T-helper 9 cell (primary cell): Measurements from ENCODE around the gene COA5.

Experiments used
- DNase-seq: peaks from one replicate; pipeline ENCODE4 v3.0.0-alpha.2; 2020
- total RNA-seq, 2 donors: gene quantifications; one replicate each; lab custom pipeline; 2026; lab: John Stamatoyannopoulos, UW

The COA5 gene
- 12.5 to 33.2 reads per million in 2 donors for total RNA-seq

DNA sequence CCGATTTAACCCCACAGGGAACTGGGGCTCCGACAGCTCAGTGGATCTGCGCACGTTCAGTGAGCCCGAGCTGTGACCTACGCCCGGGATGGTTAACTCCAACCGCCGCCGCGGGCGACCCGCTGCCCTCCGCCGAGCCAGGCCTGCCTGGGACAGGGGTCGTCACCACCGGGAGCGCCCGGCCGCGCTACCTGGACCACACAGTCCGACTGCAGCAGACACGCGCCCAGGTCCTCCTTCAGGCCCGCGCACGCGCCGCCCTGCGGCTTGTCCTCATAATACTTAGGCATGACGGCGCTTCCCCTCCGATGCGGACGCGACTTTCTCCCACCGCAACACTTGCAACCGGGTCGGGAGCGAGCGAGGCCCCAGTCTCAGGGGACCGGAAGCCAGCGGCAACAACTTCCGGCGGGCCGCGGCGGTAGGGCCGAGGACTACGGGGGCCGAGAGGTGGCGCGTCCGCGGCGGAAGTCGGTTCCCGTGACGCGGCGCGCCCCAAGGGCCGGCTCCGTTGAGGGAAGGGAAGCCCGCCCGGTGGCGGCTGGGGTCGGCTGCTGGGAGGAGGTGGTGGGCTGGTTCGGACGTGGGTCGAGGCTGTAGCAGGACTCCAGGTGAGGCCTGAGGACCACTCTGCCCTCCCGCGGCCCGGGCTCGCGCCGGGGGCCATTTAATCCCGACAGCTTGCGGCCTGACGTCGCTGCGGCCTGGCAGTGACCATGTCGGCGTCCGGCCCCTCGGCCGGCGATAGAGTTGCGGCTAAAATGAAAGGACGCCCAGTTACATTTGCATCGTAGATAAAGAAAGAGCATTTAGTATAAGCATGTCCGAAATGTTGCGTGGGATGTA, at the start of gene COA5, which contains the start of gene UNC50:
Gene COA5, minus strand, starts transcription at position 397 of the 846 bp plus-strand sequence. Its CDS starts 107 bp downstream, at position 290.
Gene UNC50, plus strand, starts transcription at position 474 of the 846 bp plus-strand sequence. CDS start 1,171 bp downstream, outside the sequence.
- peak; percentile 84 for DNase-seq

GRCh38 chr2:98656800-98657199, 48.5 kb upstream of the COA5 start:
- no peak for DNase-seq

- no peak for DNase-seq
Measured at GRCh38 chr2:98654699-98655495, 46.6 kb upstream of the COA5 start.

GRCh38 chr2:98650998-98651397, 42.7 kb upstream of the COA5 start:
- DNase-seq = no peak

DNA sequence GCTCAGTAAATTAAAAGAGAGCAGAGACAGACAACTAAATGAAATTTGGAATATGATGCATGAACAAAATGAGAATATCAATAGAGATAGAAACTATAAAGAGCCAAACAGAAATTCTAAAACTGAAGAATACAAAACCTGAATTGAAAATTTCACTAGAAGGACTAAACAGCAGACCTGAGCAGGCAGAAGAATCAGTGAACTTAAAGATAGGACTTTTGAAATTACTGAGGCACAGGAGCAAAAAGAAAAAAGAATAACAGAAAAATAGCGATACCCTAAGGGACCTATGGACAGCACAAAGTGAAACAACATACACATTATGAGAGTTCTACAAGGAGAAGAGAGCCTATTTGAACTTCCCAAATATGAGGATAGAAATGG, 41.7 kb upstream of the COA5 start:
- DNase-seq = no peak

DNA sequence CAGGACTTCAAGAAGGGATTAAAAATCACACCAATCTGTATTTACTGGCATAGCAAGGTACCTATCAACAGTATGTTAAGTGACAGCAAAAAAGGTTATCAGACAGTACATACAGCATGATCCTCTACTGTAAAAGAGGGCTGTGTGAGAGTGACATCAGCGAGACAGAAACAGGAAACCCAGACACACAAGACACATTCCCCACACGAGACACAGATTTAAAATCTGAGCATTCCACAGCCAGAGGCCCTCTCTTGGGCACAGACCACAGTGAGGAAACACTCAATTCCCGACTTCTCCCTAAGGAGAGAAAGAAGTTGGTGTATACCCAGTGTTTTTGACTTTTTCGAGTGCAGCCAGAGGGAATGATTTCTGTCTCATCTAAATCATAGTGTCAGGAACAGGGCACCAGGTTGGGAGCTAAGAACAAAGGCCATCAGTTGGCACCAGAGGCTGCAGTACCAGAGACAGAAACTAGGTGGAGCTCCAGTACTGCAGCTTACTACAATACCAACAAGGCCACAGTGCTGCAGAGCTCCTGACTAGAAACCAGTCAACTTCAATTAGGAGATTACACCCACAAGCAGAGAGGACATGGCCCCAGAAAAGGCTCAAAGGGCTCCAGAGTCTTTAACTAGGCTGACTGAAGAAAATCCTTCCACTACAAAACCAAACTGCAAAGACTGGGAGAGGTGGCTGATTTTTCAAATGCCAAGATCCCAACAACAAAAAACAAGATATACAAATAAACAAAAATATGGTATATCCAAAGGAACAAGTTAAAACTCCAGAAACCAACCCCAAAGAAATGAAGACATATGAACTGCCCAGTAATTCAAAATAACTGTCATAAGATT, 41.1 kb upstream of the COA5 start:
- DNase-seq = peak; percentile 74

DNA sequence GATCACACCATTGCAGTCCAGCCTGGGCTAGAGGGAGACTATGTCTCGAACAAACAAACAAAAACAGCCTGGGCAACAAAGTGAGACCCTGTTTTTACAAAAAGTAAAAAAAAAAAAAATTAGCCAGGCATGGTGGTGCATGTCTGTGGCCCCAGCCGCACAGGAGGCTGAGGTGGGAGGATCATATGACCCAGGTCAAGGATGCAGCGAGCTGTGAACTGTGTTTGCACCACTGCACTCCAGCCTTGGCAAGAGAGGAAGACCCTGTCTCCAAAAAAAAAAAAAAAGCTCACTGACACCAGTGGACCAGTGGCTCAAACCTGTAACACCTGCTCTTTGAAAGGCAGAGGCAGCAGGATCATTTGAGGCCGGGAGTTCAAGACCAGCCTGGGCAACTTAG, 40.1 kb upstream of the COA5 start:
- DNase-seq = no peak

GRCh38 chr2:98647636-98648035, 39.3 kb upstream of the COA5 start:
- no peak for DNase-seq

DNA sequence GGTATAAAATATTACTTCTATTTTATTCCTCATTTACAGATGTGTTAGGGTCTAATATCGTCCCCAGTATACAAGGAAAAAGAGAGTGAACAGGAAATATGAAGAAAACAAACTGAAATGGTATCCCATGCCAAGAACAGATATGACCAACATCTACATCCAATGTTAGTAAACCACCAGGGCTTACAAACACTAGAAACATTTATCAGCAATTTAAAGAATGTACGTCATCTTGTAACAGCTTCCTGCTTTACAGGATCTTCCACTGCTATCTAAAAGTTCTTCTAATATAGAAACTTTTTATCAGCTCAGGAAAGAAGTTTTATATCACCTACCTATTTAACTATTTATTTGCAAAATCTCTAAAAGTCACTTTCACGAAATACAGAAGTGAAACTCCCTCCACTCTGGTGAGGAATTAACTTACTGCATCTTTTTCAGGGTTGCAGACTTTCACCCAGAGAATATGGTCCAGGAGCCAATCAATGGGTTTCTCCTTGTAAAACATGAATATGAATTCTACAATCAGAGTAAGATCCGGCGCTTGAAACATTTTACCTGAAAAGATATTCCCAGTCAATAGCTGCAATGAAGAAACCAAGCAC, 35.3 kb upstream of the COA5 start:
- no peak for DNase-seq

GRCh38 chr2:98637401-98638147, 29.3 kb upstream of the COA5 start:
- peak; percentile 39 for DNase-seq

DNA sequence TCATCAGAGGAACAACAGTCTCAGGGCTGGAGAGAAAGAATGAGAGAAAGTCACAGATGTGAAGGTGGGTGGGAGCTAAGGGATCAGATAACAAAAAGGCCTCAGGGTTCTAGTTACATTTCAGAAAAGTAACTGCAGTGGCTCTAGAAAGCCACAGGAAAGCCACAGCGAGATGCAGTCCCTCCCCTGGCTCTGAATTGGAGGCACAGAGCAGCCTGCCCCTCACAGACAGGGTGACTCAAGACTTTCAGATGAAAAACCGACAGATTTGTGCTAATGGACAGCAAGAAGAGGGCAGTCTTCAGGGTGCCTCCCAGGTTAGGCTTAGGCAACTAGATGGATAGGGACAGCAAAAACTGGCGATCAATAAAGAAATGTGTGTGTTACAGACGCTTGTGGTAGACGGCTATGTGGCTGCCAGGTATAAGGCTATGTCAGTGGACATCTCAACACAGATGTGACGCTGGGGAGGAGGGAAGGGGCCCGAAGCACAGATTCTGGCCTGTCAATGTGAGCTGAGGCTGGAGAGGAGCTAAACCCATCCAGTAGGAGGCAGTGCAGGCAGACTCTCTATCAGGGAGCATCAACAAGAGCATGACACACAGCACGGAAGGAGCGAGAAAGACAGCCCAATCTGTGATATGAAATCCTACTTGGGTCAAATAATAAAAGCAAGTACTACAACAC, 26.2 kb upstream of the COA5 start:
- DNase-seq = peak; percentile 31

DNA sequence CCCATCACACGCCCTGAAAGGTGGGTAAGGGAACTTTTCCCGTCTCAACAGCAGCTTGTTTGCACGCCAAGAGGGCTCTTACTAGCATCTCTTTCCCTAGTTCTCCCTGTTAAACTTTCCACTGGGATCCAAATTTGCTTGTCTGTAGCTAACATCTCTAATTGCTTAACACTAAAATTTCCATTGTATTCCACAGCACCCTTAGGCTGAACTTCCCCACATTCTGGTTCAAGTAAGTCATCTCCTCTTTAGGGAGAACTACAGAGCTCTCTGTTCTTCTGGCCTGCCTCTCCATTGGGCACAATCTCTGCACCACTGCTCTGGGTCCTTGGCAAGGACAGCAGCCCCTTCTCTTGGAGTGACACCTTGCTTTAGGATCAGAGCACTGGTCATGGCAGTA, 24.0 kb upstream of the COA5 start:
- no peak for DNase-seq

- no peak for DNase-seq
Measured at GRCh38 chr2:98623657-98624056, 15.3 kb upstream of the COA5 start.

DNA sequence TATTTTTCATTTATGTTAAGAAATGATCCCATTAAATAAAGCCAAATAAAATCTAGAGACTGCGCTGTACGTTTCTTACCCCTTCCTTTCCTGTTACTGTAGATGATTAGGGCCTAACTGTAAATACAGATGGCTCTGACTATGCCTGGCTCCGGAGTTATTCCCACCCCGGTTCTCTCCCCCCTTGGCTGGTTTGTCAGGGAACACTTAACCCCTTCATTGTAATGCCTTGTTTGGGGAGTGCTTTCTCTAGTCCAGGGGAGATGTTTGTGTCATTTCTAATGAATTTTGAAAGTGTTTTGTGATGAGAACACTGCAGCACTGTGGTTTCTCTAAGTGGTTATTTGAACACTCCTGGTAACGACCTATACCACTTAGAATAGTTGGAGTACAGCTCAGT, 8.8 kb upstream of the COA5 start:
- DNase-seq = no peak

GRCh38 chr2:98615481-98615880, 7.2 kb upstream of the COA5 start:
- DNase-seq = no peak

GRCh38 chr2:98614024-98614739, 5.9 kb upstream of the COA5 start:
- DNase-seq = no peak

DNA sequence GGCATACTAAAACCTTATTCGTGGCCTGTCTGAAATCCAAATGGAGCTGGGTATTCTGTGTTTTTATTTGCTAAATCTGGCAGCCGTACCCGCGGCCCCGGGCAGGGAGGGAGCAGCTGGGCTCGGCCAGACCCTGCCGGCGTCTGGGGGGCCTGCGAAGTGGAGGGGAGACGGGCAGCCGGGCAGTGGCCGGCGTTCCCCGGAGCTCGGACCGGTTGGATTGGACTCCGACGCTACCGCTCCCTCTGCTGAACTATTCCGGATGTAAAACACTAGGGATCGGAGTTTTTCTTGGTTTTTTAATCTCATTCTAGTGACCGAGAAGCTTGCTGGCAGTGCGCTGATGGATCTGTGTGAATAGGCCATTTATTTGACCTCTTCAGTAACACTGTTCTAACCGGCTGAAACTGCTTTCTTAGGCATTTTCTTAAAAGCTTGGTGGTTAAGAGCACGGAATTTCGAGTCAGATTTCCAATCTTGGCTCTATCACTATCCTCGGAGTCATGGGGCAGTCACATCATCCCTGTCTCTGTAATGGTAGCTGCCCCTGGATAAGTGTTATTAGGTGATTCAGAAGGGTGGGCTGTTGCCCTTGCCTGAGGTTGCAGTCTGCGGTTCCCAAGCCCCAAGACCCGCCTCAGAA, 771 bp upstream of the COA5 start:
- peak; percentile 5 for DNase-seq

DNA sequence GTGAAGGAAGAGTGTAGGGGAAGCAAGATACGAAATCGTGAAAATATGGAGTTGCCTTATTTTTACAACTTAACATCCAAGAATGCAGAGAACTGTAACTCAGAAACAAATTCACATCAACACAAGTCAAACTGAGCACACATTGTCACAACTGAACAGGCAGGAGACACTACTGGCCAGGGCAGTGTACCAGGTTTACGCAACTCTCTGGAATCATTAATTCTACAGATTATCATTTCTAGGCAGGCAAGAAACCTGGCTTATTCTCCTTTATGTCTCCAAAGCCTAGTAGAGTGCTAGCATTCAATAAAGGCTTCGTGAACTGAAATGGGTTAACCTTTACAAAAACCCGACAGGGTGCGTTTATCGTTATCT, 584 bp downstream of the COA5 start:
- DNase-seq = no peak

DNA sequence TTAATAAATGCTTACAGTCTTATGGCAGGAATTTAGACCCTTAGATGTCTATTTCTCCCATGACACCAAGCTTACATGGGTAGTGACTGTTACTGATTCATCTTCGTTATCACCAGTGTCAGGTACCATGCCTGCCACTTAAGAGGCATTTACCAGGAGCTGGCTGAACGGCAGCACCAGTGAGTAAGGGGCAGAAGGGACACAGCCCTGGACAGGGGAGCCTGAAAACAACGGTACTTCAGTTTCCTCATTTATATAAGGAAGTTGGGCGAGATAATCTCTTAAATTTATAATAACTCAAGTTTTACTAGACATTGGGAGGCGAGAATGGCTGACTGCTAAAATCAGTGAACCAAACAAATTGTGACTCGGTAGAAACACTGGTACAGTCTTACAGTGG, 1.2 kb downstream of the COA5 start:
- no peak for DNase-seq

DNA sequence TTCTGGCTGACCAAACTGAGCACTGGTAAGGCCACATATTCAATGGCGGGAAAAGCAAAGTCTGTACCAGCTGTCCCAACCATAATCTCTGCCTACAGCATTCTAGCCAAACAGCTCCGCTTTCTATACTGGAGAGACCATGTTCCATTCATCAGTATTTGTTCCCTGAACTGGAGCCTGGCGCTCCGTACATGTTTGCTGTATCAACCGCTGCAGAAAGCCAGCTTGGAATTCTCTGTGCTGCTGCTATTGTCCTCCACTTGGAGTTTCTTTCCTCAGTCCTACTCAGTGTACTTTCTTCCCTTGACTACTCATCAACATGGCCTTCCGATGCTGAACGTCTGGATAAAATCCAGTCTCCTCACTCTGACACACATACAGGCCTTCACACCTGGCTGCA, 1.9 kb downstream of the COA5 start:
- DNase-seq = no peak
